K562 (cell line): ENCODE measurements around the gene PDIA5. TPM values are rescaled to one million over a fixed set of nuclear protein-coding genes. Genes with fewer than 3 reads are reported as not detected.

ENCODE experiments used
- ATAC-seq: fragments of 200-7000 bp; cut with Tn5 transposase; 3 replicates; pipeline ENCODE4 v1.9.1; 2020; ENCODE audit warnings: moderate library complexity
- BruUV-seq: library from RNA; stranded (reverse); fragments of 400-500 nt; replicated peaks from 2 replicates; lab custom pipeline; 2021; lab: Mats Ljungman, UMichigan
- CTCF ChIA-PET: fragments of 300-600 bp; formaldehyde crosslinking; extraction: SDS; loops from one replicate; lab custom pipeline; 2021; ENCODE audit warnings: low intra/inter-chr PET ratio; lab: Yijun Ruan, JAX
- POLR2A ChIA-PET: fragments of 300-600, 350-650 bp; sonication (Branson Sonifier 250); formaldehyde crosslinking; extraction: SDS; loops from one replicate; lab custom pipeline; 2021; ENCODE audit warnings: antibody characterized with exemption, inconsistent platforms; lab: Yijun Ruan, JAX
- DNase-seq, 4 experiments: peaks; one replicate each; pipeline versions ENCODE4 v3.0.0 to v3.0.0-alpha.2; 2011 to 2018; ENCODE audit warnings: low spot score in 3 of 4, mixed read lengths in 3 of 4; ENCODE audit errors: extremely low read depth in 1 of 4
- FAIRE-seq: peaks from 2 replicates; lab custom pipeline; 2011; peaks lifted over from hg19 to GRCh38; lab: Jason Lieb, UNC
- H2AFZ ChIP-seq: 2 replicates; pipeline ENCODE4 v1.6.0; 2011; ENCODE audit warnings: low read depth, low read length, control low read depth, inconsistent platforms
- H3K27ac ChIP-seq: fragments of 200-600 bp; 3 replicates; pipeline ENCODE4 v1.8.0; 2011; ENCODE audit warnings: low read depth, mild to moderate bottlenecking, control low read depth, inconsistent platforms, low read length, moderate library complexity, mixed read lengths; ENCODE audit errors: extremely low read depth
- H3K27me3 ChIP-seq, 2 experiments: fragments of 300-600 bp in 1 of 2; 2 replicates in 1 of 2; 3 replicates in 1 of 2; pipeline versions ENCODE4 v1.6.0 to v1.8.0; 2011; ENCODE audit warnings: inconsistent platforms in 2 of 2, low read length in 2 of 2, mild to moderate bottlenecking in 1 of 2, mixed read lengths in 1 of 2, moderate library complexity in 1 of 2; ENCODE audit not compliant: control insufficient read depth in 2 of 2, insufficient read depth in 2 of 2
- H3K36me3 ChIP-seq: fragments of 300-600 bp; 3 replicates; pipeline ENCODE4 v1.8.0; 2011; ENCODE audit warnings: mild to moderate bottlenecking, low read length, inconsistent platforms; ENCODE audit not compliant: control insufficient read depth, insufficient read depth
- H3K4me1 ChIP-seq, 2 experiments: fragments of 200-600 bp in 1 of 2; replicated peaks in 1 of 2; 2 replicates in 1 of 2; 3 replicates in 1 of 2; pipeline versions ENCODE4 v1.5.1 to v1.8.0; 2011; ENCODE audit warnings: inconsistent platforms in 2 of 2, low read length in 2 of 2, mild to moderate bottlenecking in 1 of 2, mixed read lengths in 1 of 2, moderate library complexity in 1 of 2; ENCODE audit not compliant: control insufficient read depth in 2 of 2, insufficient read depth in 2 of 2
- H3K4me2 ChIP-seq: 2 replicates; pipeline ENCODE4 v1.6.1; 2011; ENCODE audit warnings: low read length, control low read depth, inconsistent platforms, mixed read lengths; ENCODE audit not compliant: insufficient read depth
- H3K4me3 ChIP-seq: fragments of 200-600 bp; sonication (generic), shearing (Covaris generic); 2 replicates; pipeline ENCODE4 v1.5.1; 2016; ENCODE audit warnings: control low read depth, inconsistent platforms
- H3K79me2 ChIP-seq: fragments of 200-600 bp; 3 replicates; pipeline ENCODE4 v1.8.0; 2011; ENCODE audit warnings: low read length, inconsistent platforms; ENCODE audit not compliant: control insufficient read depth, insufficient read depth
- H3K9ac ChIP-seq, 2 experiments: 2 replicates each; pipeline versions ENCODE4 v1.6.0 to v1.6.1; 2011; ENCODE audit warnings: low read depth in 2 of 2, low read length in 2 of 2, control low read depth in 1 of 2, inconsistent platforms in 1 of 2, mild to moderate bottlenecking in 1 of 2, mixed read lengths in 1 of 2; ENCODE audit not compliant: insufficient read depth in 1 of 2
- H3K9me1 ChIP-seq: one replicate; pipeline ENCODE4 v1.6.0; 2011; ENCODE audit warnings: inconsistent platforms, mild to moderate bottlenecking, low read length, moderate library complexity; ENCODE audit not compliant: control insufficient read depth, insufficient read depth
- H3K9me3 ChIP-seq: replicated peaks from 2 replicates; pipeline ENCODE4 v1.5.1; 2011; ENCODE audit warnings: low read depth, low read length, inconsistent platforms; ENCODE audit not compliant: control insufficient read depth, insufficient read depth
- H4K20me1 ChIP-seq: replicated peaks from 2 replicates; pipeline ENCODE4 v1.6.1; 2011; ENCODE audit warnings: low read length, inconsistent platforms, mixed read lengths; ENCODE audit not compliant: control insufficient read depth, insufficient read depth
- ARID3B ChIP-seq: fragments of 250-450 bp; sonication (Bioruptor Pico); IDR thresholded peaks from 2 replicates; pipeline ENCODE4 v1.4.0; 2020; ENCODE audit warnings: borderline replicate concordance
- ASH1L ChIP-seq: fragments of 450-650 bp; IDR thresholded peaks from 2 replicates; pipeline ENCODE4 v1.6.1; 2018; ENCODE audit warnings: borderline replicate concordance, mild to moderate bottlenecking, low read depth; ENCODE audit not compliant: partially characterized antibody
- FOXA1 ChIP-seq: fragments of 450-650 bp; IDR thresholded peaks from 2 replicates; pipeline ENCODE4 v1.6.1; 2016; ENCODE audit warnings: mild to moderate bottlenecking, borderline replicate concordance
- FOXM1 ChIP-seq, 2 experiments: fragments of 450-650 bp in 1 of 2; sonication (generic) in 1 of 2; formaldehyde crosslinking in 1 of 2; IDR thresholded peaks; 2 replicates each; pipeline versions ENCODE4 v1.6.1 to v1.9.0; 2017 to 2022; ENCODE audit warnings: low read depth in 2 of 2, mild to moderate bottlenecking in 2 of 2, missing genetic modification reagents in 1 of 2, moderate library complexity in 1 of 2
- MAFG ChIP-seq: fragments of 450-650 bp; conservative IDR thresholded peaks from 2 replicates; pipeline ENCODE4 v1.6.1; 2016; ENCODE audit warnings: missing genetic modification characterization, missing compliant biosample characterization
- PPARD ChIP-seq: fragments of 250-450 bp; sonication (Bioruptor Pico); IDR thresholded peaks from 2 replicates; pipeline ENCODE4 v1.8.0; 2022; ENCODE audit warnings: inconsistent platforms, mild to moderate bottlenecking, moderate library complexity
- PTRF ChIP-seq: fragments of 450-650 bp; IDR thresholded peaks from 2 replicates; pipeline ENCODE4 v1.6.1; 2016; ENCODE audit warnings: mild to moderate bottlenecking, missing genetic modification characterization, missing compliant biosample characterization
- RFX5 ChIP-seq: IDR thresholded peaks from 2 replicates; pipeline ENCODE4 v1.6.1; 2011; ENCODE audit warnings: low read depth, mild to moderate bottlenecking, improper control_type of control experiment, low read length
- SETDB1 ChIP-seq: IDR thresholded peaks from one replicate; pipeline ENCODE4 v1.6.1; 2012; ENCODE audit warnings: low read length, control low read depth, inconsistent platforms
- ZBTB1 ChIP-seq: sonication (generic); formaldehyde crosslinking; IDR thresholded peaks from 2 replicates; pipeline ENCODE4 v1.8.1; 2023; ENCODE audit warnings: missing genetic modification reagents, low read depth, mild to moderate bottlenecking, borderline replicate concordance
- ZFX ChIP-seq: sonication (generic); formaldehyde crosslinking; IDR thresholded peaks from 2 replicates; pipeline ENCODE4 v1.8.0; 2022; ENCODE audit warnings: mild to moderate bottlenecking, missing genetic modification reagents, moderate library complexity
- ZKSCAN1 ChIP-seq: fragments of 150-350 bp; IDR thresholded peaks from 2 replicates; pipeline ENCODE4 v1.6.1; 2016; ENCODE audit warnings: low read depth, low read length
- ZNF12 ChIP-seq: sonication (generic); formaldehyde crosslinking; IDR thresholded peaks from 2 replicates; pipeline ENCODE4 v1.4.0; 2020; ENCODE audit warnings: mild to moderate bottlenecking, missing genetic modification reagents
- ZNF239 ChIP-seq: fragments of 250-450 bp; sonication (Bioruptor Pico); IDR thresholded peaks from 2 replicates; pipeline ENCODE4 v1.4.0; 2020; ENCODE audit warnings: mild to moderate bottlenecking
- ZNF41 ChIP-seq: fragments of 250-450 bp; sonication (Bioruptor Pico); conservative IDR thresholded peaks from 2 replicates; pipeline ENCODE4 v1.4.0; 2020; ENCODE audit warnings: mild to moderate bottlenecking
- ZNF695 ChIP-seq: fragments of 450-650 bp; formaldehyde crosslinking; IDR thresholded peaks from 2 replicates; pipeline ENCODE4 v1.4.0; 2020; ENCODE audit warnings: mild to moderate bottlenecking, moderate library complexity
- ZNF764 ChIP-seq: fragments of 250-450 bp; sonication (Bioruptor Pico); IDR thresholded peaks from 2 replicates; pipeline ENCODE4 v1.4.0; 2020; ENCODE audit warnings: low read depth, mild to moderate bottlenecking, moderate library complexity
- WGBS: fragments of 100-300 bp; shearing (Covaris generic); methylation state at CpG from one replicate; pipeline ENCODE4 v1.1.6; 2016; ENCODE audit warnings: low coverage, mixed read lengths; ENCODE audit not compliant: insufficient coverage; ENCODE audit errors: missing lambda C conversion rate; 5-methylcytosine and 5-hydroxymethylcytosine counted together
- in situ Hi-C: fragments of 300-500 bp; cut with MboI; formaldehyde crosslinking; loops from 4 replicates; pipeline ENCODE4 v1.15.0; 2018; ENCODE audit warnings: inconsistent platforms, mixed read lengths
- intact Hi-C: fragments of 100-400 bp; cut with micrococcal nuclease; formaldehyde crosslinking; loops from 2 replicates; pipeline ENCODE4 v1.14.2; 2022
- polyA plus RNA-seq, 8 experiments: library from polyadenylated mRNA; depleted of rRNA in 4 of 8; stranded (reverse) in 5 of 8; unstranded in 3 of 8; fragments of >200 nt; fragmentation: Nextera tagmentation in 2 of 8; fragmentation: Illumina TruSeq in 1 of 8; extraction: Ambion mirVana in 2 of 8; extraction: Trizol in 1 of 8; gene quantifications; 2 replicates each; pipeline versions ENCODE4 v1.2.1 to v1.2.3, GENCODE V29; 2011 to 2014; ENCODE audit warnings: inconsistent platforms in 1 of 8, missing spikeins in 1 of 8
- total RNA-seq, 7 experiments: library from RNA; depleted of rRNA in 6 of 7; stranded (reverse); fragments of >200 nt in 6 of 7; fragmentation: Illumina TruSeq in 2 of 7; extraction: Trizol in 2 of 7; gene quantifications; 2 replicates each; pipeline versions ENCODE4 v1.2.1 to v1.2.3, GENCODE V29; 2011 to 2021; ENCODE audit warnings: low replicate concordance in 1 of 7
- TF ChIP-seq, protein P1 (sequence below): sonication (generic); formaldehyde crosslinking; IDR thresholded peaks from 2 replicates; pipeline ENCODE4 v1.8.0; 2022; ENCODE audit warnings: mild to moderate bottlenecking, missing genetic modification reagents, borderline replicate concordance
- TF ChIP-seq, protein P2 (sequence below): fragments of 450-650 bp; formaldehyde crosslinking; IDR thresholded peaks from 2 replicates; pipeline ENCODE4 v1.4.0; 2020; ENCODE audit warnings: mild to moderate bottlenecking, moderate library complexity

Gene PDIA5
- total and polyA plus RNA-seq, 9 of the 15 experiments (the other 6 are each of a cell fraction or from before 2014, with no cell fraction given): 3.4 to 31.8 (median 19.6) TPM

- DNase-seq (no peak), FAIRE-seq (no peak), ATAC-seq (no peak)
- Histone ChIP-seq H3K9me1 (no peaks in the 10 kb centered on the region), H3K4me2 (no peak overlapping the region), H3K4me3 (no peak overlapping the region), H2AFZ (no peak overlapping the region), H3K9ac (no peak overlapping the region), H3K27ac (no peak overlapping the region), H3K36me3 (no peaks in the 10 kb centered on the region), H3K79me2 (no peaks in the 10 kb centered on the region), H3K4me1 (no peaks in the 10 kb centered on the region), H3K9me3 (no peaks in the 10 kb centered on the region), H4K20me1 (no peaks in the 10 kb centered on the region), H3K27me3 (peaks cover 0 to 4% of the 10 kb centered on the region in 2 experiments; a peak in 3 of 5 replicates)
- ChIA-PET POLR2A (no interaction called here), CTCF (no interaction called here)
- no TSS peak for BruUV-seq
- WGBS: 21% methylated on average over 4 of the region's 4 CpGs
- intact Hi-C loops: no loop called here
- in situ Hi-C loops: no loop called here
- TF ChIP-seq ZNF695 (CRISPR knock-in tag) (no peak), ZFX (no peak), ARID3B (CRISPR knock-in tag) (no peak), MAFG (tag) (no peak), ZNF239 (CRISPR knock-in tag) (no peak), FOXA1 (no peak), FOXM1 (IDR thresholded peaks at IDR 0.05; ENCODE audit: low read depth) (no peak), FOXM1 (CRISPR knock-in tag; IDR thresholded peaks at IDR 0.05; ENCODE audit: low read depth) (no peak), ZKSCAN1 (no peak), PPARD (CRISPR knock-in tag) (no peak), PTRF (tag) (no peak), ZNF12 (CRISPR knock-in tag) (no peak), SETDB1 (no peak), ZNF764 (CRISPR knock-in tag) (no peak), RFX5 (no peak), ZNF41 (CRISPR knock-in tag) (no peak), ASH1L (no peak), ZBTB1 (no peak)
- TF ChIP-seq, protein P1, sequence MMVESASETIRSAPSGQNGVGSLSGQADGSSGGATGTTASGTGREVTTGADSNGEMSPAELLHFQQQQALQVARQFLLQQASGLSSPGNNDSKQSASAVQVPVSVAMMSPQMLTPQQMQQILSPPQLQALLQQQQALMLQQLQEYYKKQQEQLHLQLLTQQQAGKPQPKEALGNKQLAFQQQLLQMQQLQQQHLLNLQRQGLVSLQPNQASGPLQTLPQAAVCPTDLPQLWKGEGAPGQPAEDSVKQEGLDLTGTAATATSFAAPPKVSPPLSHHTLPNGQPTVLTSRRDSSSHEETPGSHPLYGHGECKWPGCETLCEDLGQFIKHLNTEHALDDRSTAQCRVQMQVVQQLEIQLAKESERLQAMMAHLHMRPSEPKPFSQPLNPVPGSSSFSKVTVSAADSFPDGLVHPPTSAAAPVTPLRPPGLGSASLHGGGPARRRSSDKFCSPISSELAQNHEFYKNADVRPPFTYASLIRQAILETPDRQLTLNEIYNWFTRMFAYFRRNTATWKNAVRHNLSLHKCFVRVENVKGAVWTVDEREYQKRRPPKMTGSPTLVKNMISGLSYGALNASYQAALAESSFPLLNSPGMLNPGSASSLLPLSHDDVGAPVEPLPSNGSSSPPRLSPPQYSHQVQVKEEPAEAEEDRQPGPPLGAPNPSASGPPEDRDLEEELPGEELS (CRISPR knock-in tag): no peak
- TF ChIP-seq, protein P2, sequence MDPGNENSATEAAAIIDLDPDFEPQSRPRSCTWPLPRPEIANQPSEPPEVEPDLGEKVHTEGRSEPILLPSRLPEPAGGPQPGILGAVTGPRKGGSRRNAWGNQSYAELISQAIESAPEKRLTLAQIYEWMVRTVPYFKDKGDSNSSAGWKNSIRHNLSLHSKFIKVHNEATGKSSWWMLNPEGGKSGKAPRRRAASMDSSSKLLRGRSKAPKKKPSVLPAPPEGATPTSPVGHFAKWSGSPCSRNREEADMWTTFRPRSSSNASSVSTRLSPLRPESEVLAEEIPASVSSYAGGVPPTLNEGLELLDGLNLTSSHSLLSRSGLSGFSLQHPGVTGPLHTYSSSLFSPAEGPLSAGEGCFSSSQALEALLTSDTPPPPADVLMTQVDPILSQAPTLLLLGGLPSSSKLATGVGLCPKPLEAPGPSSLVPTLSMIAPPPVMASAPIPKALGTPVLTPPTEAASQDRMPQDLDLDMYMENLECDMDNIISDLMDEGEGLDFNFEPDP (CRISPR knock-in tag): no peak
Measured at GRCh38 chr3:123054931-123055330, 11.9 kb upstream of the PDIA5 start.
